ENCODE results near the gene CALHM5. TPM values are rescaled to one million over a fixed set of nuclear protein-coding genes. Genes with fewer than 3 reads are reported as not detected.

The CALHM5 gene
- total RNA-seq, 1 donor from 2014 or later: 1.9 TPM

Other genes starting within 250 kb of the CALHM5 start
- gene TSPYL1, start 231.7 kb upstream of the CALHM5 start, total RNA-seq: 74.7 TPM
- gene DSE, start 140.7 kb upstream of the CALHM5 start, total RNA-seq: 47.4 TPM
- gene CALHM6, start 50.3 kb upstream of the CALHM5 start, total RNA-seq: not detected
- 0.31 TPM for gene TRAPPC3L, start 34.0 kb downstream of the CALHM5 start, total RNA-seq
- not detected for gene CALHM4, start 42.1 kb downstream of the CALHM5 start, total RNA-seq
- gene RWDD1, start 59.9 kb downstream of the CALHM5 start, total RNA-seq: 18.0 TPM
- 0.62 TPM for gene RSPH4A, start 104.8 kb downstream of the CALHM5 start, total RNA-seq
- gene ZUP1, start 157.1 kb downstream of the CALHM5 start, total RNA-seq: 15.9 TPM
- 19.2 TPM for gene KPNA5, start 169.6 kb downstream of the CALHM5 start, total RNA-seq

Measured in tongue (tissue), 1 donor.